ENCODE measurements around the gene NRXN2.
"Not testable (repeated sequence)": the region's sequence is repeated elsewhere in the genome, so short reads cannot be mapped to it uniquely, and the experiment has no call there.

NRXN2 gene

GRCh38 chr11:64670975-64671374 is 52.0 kb downstream of the NRXN2 start:
- Histone ChIP-seq H3K23ac (ENCODE audit: low read length in 2 of 2) (no peak overlapping the region), H3K14ac (ENCODE audit: low read length in 2 of 2) (peak overlapping the region in 1 of 2 experiments; percentile 14), H2BK15ac (ENCODE audit: low read depth, poor library complexity, severe bottlenecking) (no peak overlapping the region), H2BK120ac (ENCODE audit: low read depth, low read length) (no peak overlapping the region), H3K27me3 (ENCODE audit: control insufficient read depth in 1 of 2, insufficient read depth in 1 of 2, low read length in 2 of 2) (peaks cover 55 to 80% of the 10 kb centered on the region in 2 experiments), H3K36me3 (ENCODE audit: control insufficient read depth in 1 of 2, insufficient read depth in 2 of 2, low read depth in 1 of 2, low read length in 2 of 2) (no peaks in the 10 kb centered on the region), H3K18ac (ENCODE audit: low read depth in 1 of 2, low read length in 2 of 2) (no peak overlapping the region), H3K4me3 (ENCODE audit: insufficient read depth in 1 of 2, low read depth in 1 of 2, low read length in 2 of 2) (no peak overlapping the region), H4K91ac (ENCODE audit: low read length) (no peak overlapping the region), H2BK5ac (ENCODE audit: low read depth, low read length, poor library complexity, severe bottlenecking) (no peak overlapping the region), H2AFZ (ENCODE audit: low read depth, low read length) (no peak overlapping the region), H2AK5ac (ENCODE audit: low read length, severe bottlenecking) (no peak overlapping the region), H3K9ac (ENCODE audit: low read length) (no peak overlapping the region), H3K4ac (ENCODE audit: low read depth in 1 of 2, low read length in 2 of 2) (no peak overlapping the region), H2BK12ac (ENCODE audit: low read length in 2 of 2) (no peak overlapping the region), H3K79me1 (replicated peaks; ENCODE audit: low read length, poor library complexity, severe bottlenecking) (no peaks in the 10 kb centered on the region), H3K27ac (ENCODE audit: low read length, poor library complexity, severe bottlenecking) (no peak overlapping the region), H4K8ac (ENCODE audit: low read length) (no peak overlapping the region), H3K4me1 (ENCODE audit: control insufficient read depth, insufficient read depth, low read depth, low read length) (peaks cover 10% of the 10 kb centered on the region), H3K9me3 (ENCODE audit: control insufficient read depth, low read length) (no peaks in the 10 kb centered on the region), H3K4me2 (ENCODE audit: low read length, poor library complexity, severe bottlenecking) (no peak overlapping the region)
- no peak for DNase-seq
- 76% methylated on average over 2 of the region's 3 CpGs for WGBS

- Histone ChIP-seq H2AK5ac (ENCODE audit: low read length, severe bottlenecking) (no peak overlapping the region), H3K9ac (ENCODE audit: low read length) (no peak overlapping the region), H3K14ac (ENCODE audit: low read length in 2 of 2) (no peak overlapping the region), H3K36me3 (ENCODE audit: control insufficient read depth in 1 of 2, insufficient read depth in 2 of 2, low read depth in 1 of 2, low read length in 2 of 2) (no peaks in the 10 kb centered on the region), H3K27ac (ENCODE audit: low read length, poor library complexity, severe bottlenecking) (no peak overlapping the region), H2BK5ac (ENCODE audit: low read depth, low read length, poor library complexity, severe bottlenecking) (no peak overlapping the region), H3K4me2 (ENCODE audit: low read length, poor library complexity, severe bottlenecking) (no peak overlapping the region), H3K9me3 (ENCODE audit: control insufficient read depth, low read length) (no peaks in the 10 kb centered on the region), H4K8ac (ENCODE audit: low read length) (no peak overlapping the region), H3K27me3 (ENCODE audit: control insufficient read depth in 1 of 2, insufficient read depth in 1 of 2, low read length in 2 of 2) (peaks cover 42 to 54% of the 10 kb centered on the region in 2 experiments), H2BK15ac (ENCODE audit: low read depth, poor library complexity, severe bottlenecking) (no peak overlapping the region), H3K4me1 (ENCODE audit: control insufficient read depth, insufficient read depth, low read depth, low read length) (no peaks in the 10 kb centered on the region), H2AFZ (ENCODE audit: low read depth, low read length) (no peak overlapping the region), H4K91ac (ENCODE audit: low read length) (no peak overlapping the region), H3K4ac (ENCODE audit: low read depth in 1 of 2, low read length in 2 of 2) (no peak overlapping the region), H3K23ac (ENCODE audit: low read length in 2 of 2) (no peak overlapping the region), H3K79me1 (replicated peaks; ENCODE audit: low read length, poor library complexity, severe bottlenecking) (no peaks in the 10 kb centered on the region), H3K4me3 (ENCODE audit: insufficient read depth in 1 of 2, low read depth in 1 of 2, low read length in 2 of 2) (no peak overlapping the region), H2BK12ac (ENCODE audit: low read length in 2 of 2) (no peak overlapping the region), H3K18ac (ENCODE audit: low read depth in 1 of 2, low read length in 2 of 2) (peak overlapping the region in 1 of 2 experiments; percentile 19), H2BK120ac (ENCODE audit: low read depth, low read length) (no peak overlapping the region)
- 90% methylated on average over 22 of the region's 22 CpGs for WGBS
- no peak for DNase-seq
Observed at GRCh38 chr11:64667154-64667745, 55.7 kb downstream of the NRXN2 start.

GRCh38 chr11:64665411-64665821 is 57.6 kb downstream of the NRXN2 start:
- Histone ChIP-seq H4K8ac (ENCODE audit: low read length) (no peak overlapping the region), H3K4ac (ENCODE audit: low read depth in 1 of 2, low read length in 2 of 2) (no peak overlapping the region), H3K36me3 (ENCODE audit: control insufficient read depth in 1 of 2, insufficient read depth in 2 of 2, low read depth in 1 of 2, low read length in 2 of 2) (no peaks in the 10 kb centered on the region), H2BK5ac (ENCODE audit: low read depth, low read length, poor library complexity, severe bottlenecking) (no peak overlapping the region), H3K79me1 (replicated peaks; ENCODE audit: low read length, poor library complexity, severe bottlenecking) (no peaks in the 10 kb centered on the region), H3K27ac (ENCODE audit: low read length, poor library complexity, severe bottlenecking) (no peak overlapping the region), H2BK15ac (ENCODE audit: low read depth, poor library complexity, severe bottlenecking) (no peak overlapping the region), H2AFZ (ENCODE audit: low read depth, low read length) (no peak overlapping the region), H2BK120ac (ENCODE audit: low read depth, low read length) (no peak overlapping the region), H3K9ac (ENCODE audit: low read length) (no peak overlapping the region), H3K27me3 (ENCODE audit: control insufficient read depth in 1 of 2, insufficient read depth in 1 of 2, low read length in 2 of 2) (peaks cover 27 to 37% of the 10 kb centered on the region in 2 experiments), H3K14ac (ENCODE audit: low read length in 2 of 2) (no peak overlapping the region), H4K91ac (ENCODE audit: low read length) (no peak overlapping the region), H3K9me3 (ENCODE audit: control insufficient read depth, low read length) (no peaks in the 10 kb centered on the region), H2AK5ac (ENCODE audit: low read length, severe bottlenecking) (no peak overlapping the region), H3K4me2 (ENCODE audit: low read length, poor library complexity, severe bottlenecking) (no peak overlapping the region), H3K18ac (ENCODE audit: low read depth in 1 of 2, low read length in 2 of 2) (no peak overlapping the region), H2BK12ac (ENCODE audit: low read length in 2 of 2) (no peak overlapping the region), H3K4me1 (ENCODE audit: control insufficient read depth, insufficient read depth, low read depth, low read length) (peaks cover 4% of the 10 kb centered on the region), H3K23ac (ENCODE audit: low read length in 2 of 2) (no peak overlapping the region), H3K4me3 (ENCODE audit: insufficient read depth in 1 of 2, low read depth in 1 of 2, low read length in 2 of 2) (no peak overlapping the region)
- DNase-seq: no peak
- WGBS: 35% methylated on average over 5 of the region's 7 CpGs

GRCh38 chr11:64664236-64664870 is 58.6 kb downstream of the NRXN2 start:
- H2AFZ ChIP-seq (ENCODE audit: low read depth, low read length); H3K4ac ChIP-seq (ENCODE audit: low read depth in 1 of 2, low read length in 2 of 2); H2BK5ac ChIP-seq (ENCODE audit: low read depth, low read length, poor library complexity, severe bottlenecking); H3K18ac ChIP-seq (ENCODE audit: low read depth in 1 of 2, low read length in 2 of 2); H3K27ac ChIP-seq (ENCODE audit: low read length, poor library complexity, severe bottlenecking); H3K79me1 ChIP-seq (replicated peaks; ENCODE audit: low read length, poor library complexity, severe bottlenecking); H3K23ac ChIP-seq (ENCODE audit: low read length in 2 of 2); H3K9me3 ChIP-seq (ENCODE audit: control insufficient read depth, low read length); H3K14ac ChIP-seq (ENCODE audit: low read length in 2 of 2); H2BK12ac ChIP-seq (ENCODE audit: low read length in 2 of 2); DNase-seq; H4K8ac ChIP-seq (ENCODE audit: low read length); H3K36me3 ChIP-seq (ENCODE audit: control insufficient read depth in 1 of 2, insufficient read depth in 2 of 2, low read depth in 1 of 2, low read length in 2 of 2); H3K9ac ChIP-seq (ENCODE audit: low read length); H4K91ac ChIP-seq (ENCODE audit: low read length); H2BK120ac ChIP-seq (ENCODE audit: low read depth, low read length); H3K4me2 ChIP-seq (ENCODE audit: low read length, poor library complexity, severe bottlenecking); H2AK5ac ChIP-seq (ENCODE audit: low read length, severe bottlenecking); H2BK15ac ChIP-seq (ENCODE audit: low read depth, poor library complexity, severe bottlenecking); H3K4me3 ChIP-seq (ENCODE audit: insufficient read depth in 1 of 2, low read depth in 1 of 2, low read length in 2 of 2): not testable (repeated sequence)
- 89% methylated on average over 11 of the region's 15 CpGs for WGBS
- peaks cover 19 to 26% of the 10 kb centered on the region in 2 experiments for H3K27me3 ChIP-seq (ENCODE audit: control insufficient read depth in 1 of 2, insufficient read depth in 1 of 2, low read length in 2 of 2)
- H3K4me1 ChIP-seq (ENCODE audit: control insufficient read depth, insufficient read depth, low read depth, low read length): peaks cover 12% of the 10 kb centered on the region

All from mesenchymal stem cell (in vitro differentiated cells and primary cell).